Psoas muscle (tissue), 8 donors: ENCODE data around the gene CHID1. TPM values are rescaled to one million over a fixed set of nuclear protein-coding genes. Genes with fewer than 3 reads are reported as not detected.

Experiments
- ATAC-seq, 4 donors: fragments of 200-7000 bp; cut with Tn5 transposase; one replicate each; pipeline ENCODE4 v1.9.1; 2020; ENCODE audit warnings: moderate library complexity in 3 of 4, mild to moderate bottlenecking in 2 of 4
- DNase-seq, 2 donors: peaks; one replicate each; pipeline ENCODE4 v3.0.0-alpha.2; 2020
- H3K27ac ChIP-seq: fragments of 200-600 bp; one replicate; pipeline ENCODE4 v1.8.0; 2022
- H3K27me3 ChIP-seq, 3 donors: fragments of 200-600 bp in 1 of 3; one replicate each; pipeline versions ENCODE4 v1.6.1 to v1.8.0; 2013 to 2022; ENCODE audit warnings: low read length in 2 of 3, mild to moderate bottlenecking in 2 of 3, moderate library complexity in 1 of 3; ENCODE audit not compliant: insufficient read depth in 3 of 3
- H3K36me3 ChIP-seq, 2 donors: fragments of 200-600 bp in 1 of 2; one replicate each; pipeline versions ENCODE4 v1.6.1 to v1.8.0; 2013 to 2022; ENCODE audit warnings: low read depth in 1 of 2, mild to moderate bottlenecking in 1 of 2, moderate library complexity in 1 of 2; ENCODE audit not compliant: insufficient read depth in 1 of 2
- H3K4me1 ChIP-seq: fragments of 200-600 bp; one replicate; pipeline ENCODE4 v1.8.0; 2022
- H3K4me3 ChIP-seq: fragments of 200-600 bp; one replicate; pipeline ENCODE4 v1.8.0; 2022; ENCODE audit warnings: mild to moderate bottlenecking
- H3K9me3 ChIP-seq: fragments of 200-600 bp; one replicate; pipeline ENCODE4 v1.8.0; 2022
- CTCF ChIP-seq: fragments of 200-600 bp; IDR thresholded peaks from one replicate; pipeline ENCODE4 v1.8.0; 2022; ENCODE audit warnings: antibody characterized with exemption
- WGBS, 3 donors: extraction: QIAGEN DNeasy Blood & Tissue Kit; methylation state at CpG; one replicate each; pipeline versions ENCODE4 v1.1.6 to v1.1.7; 2013; 5-methylcytosine and 5-hydroxymethylcytosine counted together
- intact Hi-C, 2 donors: fragments of 100-400 bp; cut with DNase I; formaldehyde crosslinking; loops; one replicate each; pipeline versions ENCODE4 v1.11.0 to v1.14.2; 2022
- polyA plus RNA-seq, 3 donors: library from polyadenylated mRNA; stranded (reverse); fragments of 200-250 nt; gene quantifications; one replicate each; pipeline ENCODE4 v1.2.3, GENCODE V29; 2013
- total RNA-seq, 4 donors: library from RNA; stranded (reverse); fragmentation: NEBNext Ultra II Directional in 2 of 4; extraction: Animal tissue kit (Norgen Biotek cat#: 25700) in 2 of 4; gene quantifications; one replicate each; pipeline versions ENCODE4 v1.2.1 to v1.2.4, GENCODE V29; 2021 to 2023
- donor health status: healthy with polysubstance abuse.
- donor health status: DM: no; HTN: no; CAD: no; lungs with moderate emphysema.
- donor health status: Bipolar disorder and iron deficiency.
- donor health status: healthy.
- donor health status: DM: yes; HTN: yes; CAD: no.
- donor health status: DM: no; HTN: no; CAD: no.
- donor health status: DM: no; HTN: no; CAD: no.
- donor health status: DM: yes; HTN: yes; CAD: no.

Gene CHID1
- total and polyA plus RNA-seq, 7 donors, result 25.5 to 44.5 (median 34.3) TPM

GRCh38 chr11:831961-832528 lies 78.6 kb downstream of the CHID1 start:
- Histone ChIP-seq H3K36me3 (peaks cover 0 to 14% of the 10 kb centered on the region in 2 donors), H3K27ac (peak overlapping the region; percentile 92), H3K9me3 (no peaks in the 10 kb centered on the region), H3K4me1 (peaks cover 52% of the 10 kb centered on the region), H3K4me3 (peak overlapping the region; percentile 92), H3K27me3 (peaks cover 0 to 25% (median 13%) of the 10 kb centered on the region in 3 donors)
- DNase-seq (no peak), ATAC-seq (no peak)
- no peak for TF ChIP-seq CTCF
- intact Hi-C loops, result no loop called here
- 71 to 72% (median 72%) methylated on average over 23 of the region's 23 CpGs for WGBS, 3 donors

- Histone ChIP-seq H3K4me3 (peak overlapping the region; percentile 57), H3K9me3 (no peaks in the 10 kb centered on the region), H3K4me1 (peaks cover 51% of the 10 kb centered on the region), H3K27ac (peak overlapping the region; percentile 92), H3K27me3 (peaks cover 0 to 27% (median 13%) of the 10 kb centered on the region in 3 donors), H3K36me3 (peaks cover 0 to 6% of the 10 kb centered on the region in 2 donors)
- no peak for TF ChIP-seq CTCF
- WGBS, 3 donors, result 58 to 70% (median 59%) methylated on average over 28 to 31 of the region's 31 CpGs
- no peak for ATAC-seq
- intact Hi-C loops, result no loop called here
- DNase-seq, result no peak
Observed at GRCh38 chr11:831118-831864, 79.3 kb downstream of the CHID1 start.

- Histone ChIP-seq H3K4me3 (peak overlapping the region; percentile 57), H3K9me3 (no peaks in the 10 kb centered on the region), H3K27me3 (peaks cover 0 to 33% (median 13%) of the 10 kb centered on the region in 3 donors), H3K36me3 (peaks cover 0 to 2% of the 10 kb centered on the region in 2 donors), H3K4me1 (peaks cover 47% of the 10 kb centered on the region), H3K27ac (peak overlapping the region; percentile 5)
- DNase-seq (peak; percentile 79 to 83), ATAC-seq (peak in 2 of 4 donors; percentile 13 to 31)
- intact Hi-C loops, result no loop called here
- TF ChIP-seq CTCF, result no peak
- WGBS, 3 donors, result 21 to 27% (median 24%) methylated on average over 46 to 78 of the region's 78 CpGs
Observed at GRCh38 chr11:830295-831117, 80.1 kb downstream of the CHID1 start.

- 25 to 32% (median 31%) methylated on average over 28 to 39 of the region's 39 CpGs for WGBS, 3 donors
- no peak for DNase-seq
- H3K27me3 ChIP-seq, result peaks cover 0 to 37% (median 13%) of the 10 kb centered on the region in 3 donors
- peaks cover 41% of the 10 kb centered on the region for H3K4me1 ChIP-seq
- intact Hi-C loops, result no loop called here
- H3K27ac ChIP-seq, result peak overlapping the region; percentile 5
- no peak for ATAC-seq
- H3K4me3 ChIP-seq, result peak overlapping the region; percentile 57
- H3K36me3 ChIP-seq, result peaks cover 0 to 8% of the 10 kb centered on the region in 2 donors
- no peak for TF ChIP-seq CTCF
- no peaks in the 10 kb centered on the region for H3K9me3 ChIP-seq
Observed at GRCh38 chr11:829847-830294, 80.7 kb downstream of the CHID1 start.
